DOHH2 (cell line): ENCODE results near the gene COMMD4.

ENCODE experiments used
- H3F3A ChIP-seq: fragments of 200-600 bp; sonication (generic), shearing (Covaris generic); 2 replicates; pipeline ENCODE4 v1.6.0; 2016; ENCODE audit warnings: antibody characterized with exemption, mild to moderate bottlenecking; ENCODE audit not compliant: control insufficient read depth, insufficient read depth
- H3K27ac ChIP-seq: fragments of 200-600 bp; sonication (generic); 2 replicates; pipeline ENCODE4 v1.5.1; 2014; ENCODE audit warnings: low read depth, mild to moderate bottlenecking, low read length, moderate library complexity
- H3K27me3 ChIP-seq: fragments of 200-600 bp; sonication (generic); 2 replicates; pipeline ENCODE4 v1.6.1; 2014; ENCODE audit warnings: mild to moderate bottlenecking, low read length, mixed read lengths; ENCODE audit not compliant: control insufficient read depth
- H3K36me3 ChIP-seq: fragments of 200-600 bp; sonication (generic); 2 replicates; pipeline ENCODE4 v1.6.1; 2014; ENCODE audit warnings: mild to moderate bottlenecking, low read length, moderate library complexity, mixed read lengths; ENCODE audit not compliant: control insufficient read depth
- H3K4me1 ChIP-seq: fragments of 200-600 bp; sonication (generic); 2 replicates; pipeline ENCODE4 v1.6.1; 2014; ENCODE audit warnings: mild to moderate bottlenecking, low read length, mixed read lengths; ENCODE audit not compliant: control insufficient read depth
- H3K4me2 ChIP-seq: fragments of 200-600 bp; sonication (generic); 2 replicates; pipeline ENCODE4 v1.6.0; 2014; ENCODE audit warnings: mild to moderate bottlenecking, low read length, moderate library complexity
- H3K4me3 ChIP-seq: fragments of 200-600 bp; sonication (generic); 2 replicates; pipeline ENCODE4 v1.5.1; 2014; ENCODE audit warnings: mild to moderate bottlenecking, low read length, mixed read lengths
- H3K79me2 ChIP-seq: fragments of 200-600 bp; sonication (generic); 2 replicates; pipeline ENCODE4 v1.6.1; 2014; ENCODE audit warnings: mild to moderate bottlenecking, low read length, mixed read lengths; ENCODE audit not compliant: control insufficient read depth
- H3K9me2 ChIP-seq: fragments of 200-600 bp; sonication (generic); replicated peaks from 2 replicates; pipeline ENCODE4 v1.6.1; 2014; ENCODE audit warnings: mild to moderate bottlenecking, low read length, mixed read lengths; ENCODE audit not compliant: control insufficient read depth
- H3K9me3 ChIP-seq: fragments of 200-600 bp; sonication (generic); 2 replicates; pipeline ENCODE4 v1.6.1; 2014; ENCODE audit warnings: antibody characterized with exemption, low read length, mixed read lengths; ENCODE audit not compliant: control insufficient read depth, insufficient read depth
- H4K20me1 ChIP-seq: fragments of 200-600 bp; sonication (generic); 2 replicates; pipeline ENCODE4 v1.6.0; 2014; ENCODE audit warnings: low read depth, mild to moderate bottlenecking, antibody characterized with exemption, low read length, moderate library complexity; ENCODE audit not compliant: control insufficient read depth, insufficient read depth
- CTCF ChIP-seq: fragments of 200-600 bp; sonication (generic); IDR thresholded peaks from one replicate; pipeline ENCODE4 v1.5.1; 2014; ENCODE audit warnings: antibody characterized with exemption, mild to moderate bottlenecking, low read depth, low read length; ENCODE audit not compliant: poor library complexity, severe bottlenecking
- EZH2phosphoT487 ChIP-seq: fragments of 200-600 bp; sonication (generic); IDR thresholded peaks from 2 replicates; pipeline ENCODE4 v1.6.1; 2017; ENCODE audit warnings: borderline replicate concordance, mild to moderate bottlenecking, antibody characterized with exemption, low read length, moderate library complexity, mixed read lengths

COMMD4 gene

DNA sequence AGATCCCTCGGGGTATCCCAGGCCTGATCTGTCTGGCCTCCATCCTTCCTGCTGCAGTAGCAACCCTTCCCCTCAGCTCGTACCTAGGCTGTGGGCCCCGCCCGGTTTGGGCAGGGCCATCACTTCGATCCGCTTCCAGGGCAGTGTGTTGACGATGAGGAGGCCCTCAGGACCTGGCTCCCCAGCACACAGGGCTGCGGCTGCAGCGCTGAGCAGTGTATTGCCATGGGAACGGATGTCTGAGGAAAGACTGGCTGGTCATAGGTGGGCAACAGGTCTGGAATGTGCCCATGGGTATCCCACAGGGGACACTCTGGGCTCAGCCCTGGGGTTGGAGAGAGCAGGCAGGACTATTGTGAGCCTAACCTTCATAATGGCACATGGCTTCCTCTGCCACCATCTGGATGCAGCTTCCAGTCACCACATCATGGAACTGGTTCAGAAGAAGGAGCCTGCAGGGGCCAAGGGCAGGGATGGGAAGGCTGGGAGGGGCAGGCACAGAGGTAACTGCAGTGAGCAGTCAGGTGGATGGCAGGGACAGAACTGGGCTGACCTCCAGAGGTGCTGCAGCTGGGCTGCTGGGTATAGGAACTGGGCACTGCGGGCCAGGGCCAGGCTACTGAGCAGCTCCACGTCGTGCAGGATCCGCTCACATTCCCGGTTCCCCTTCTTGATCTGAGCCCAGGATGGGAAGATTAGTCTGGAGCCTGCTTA is 23.8 kb downstream of the COMMD4 start:
- no peaks in the 10 kb centered on the region for H3K27me3 ChIP-seq
- H4K20me1 ChIP-seq: no peaks in the 10 kb centered on the region; the same call in 1 of the 2 replicates
- H3K36me3 ChIP-seq: peaks cover 19% of the 10 kb centered on the region
- no peaks in the 10 kb centered on the region for H3K79me2 ChIP-seq
- H3K27ac ChIP-seq: no peak overlapping the region
- H3K9me3 ChIP-seq: no peaks in the 10 kb centered on the region
- H3F3A ChIP-seq: no peaks in the 10 kb centered on the region
- TF ChIP-seq CTCF (no peak), EZH2phosphoT487 (no peak)
- no peaks in the 10 kb centered on the region for H3K9me2 ChIP-seq
- H3K4me1 ChIP-seq: peaks cover 8% of the 10 kb centered on the region
- H3K4me2 ChIP-seq: no peak overlapping the region
- no peak overlapping the region for H3K4me3 ChIP-seq

- Histone ChIP-seq H4K20me1 (no peaks in the 10 kb centered on the region; the same call in 1 of the 2 replicates), H3K79me2 (no peaks in the 10 kb centered on the region), H3K9me3 (no peaks in the 10 kb centered on the region), H3K4me1 (peaks cover 8% of the 10 kb centered on the region), H3K4me3 (no peak overlapping the region), H3K4me2 (no peak overlapping the region), H3K27ac (no peak overlapping the region), H3K27me3 (no peaks in the 10 kb centered on the region), H3K36me3 (peaks cover 12% of the 10 kb centered on the region), H3F3A (no peaks in the 10 kb centered on the region), H3K9me2 (no peaks in the 10 kb centered on the region)
- TF ChIP-seq CTCF (no peak), EZH2phosphoT487 (no peak)
Measured at GRCh38 chr15:75360391-75360790, 24.5 kb downstream of the COMMD4 start.

- H3K27me3 ChIP-seq: no peaks in the 10 kb centered on the region
- TF ChIP-seq CTCF (no peak), EZH2phosphoT487 (no peak)
- no peaks in the 10 kb centered on the region for H3K9me3 ChIP-seq
- H3K4me2 ChIP-seq: no peak overlapping the region
- H3K27ac ChIP-seq: no peak overlapping the region
- H3F3A ChIP-seq: no peaks in the 10 kb centered on the region
- no peaks in the 10 kb centered on the region; the same call in 1 of the 2 replicates for H4K20me1 ChIP-seq
- H3K4me3 ChIP-seq: no peak overlapping the region
- H3K9me2 ChIP-seq: no peaks in the 10 kb centered on the region
- H3K36me3 ChIP-seq: peaks cover 11% of the 10 kb centered on the region; the same call in 1 of the 2 replicates
- H3K4me1 ChIP-seq: peaks cover 8% of the 10 kb centered on the region
- no peaks in the 10 kb centered on the region for H3K79me2 ChIP-seq
Measured at GRCh38 chr15:75360856-75361255, 25.0 kb downstream of the COMMD4 start.
